HEK293T (cell line): Measurements from ENCODE around the gene CCNDBP1.

ENCODE experiments used
- ARNT ChIP-seq: fragments of 450-650 bp; IDR thresholded peaks from 2 replicates; pipeline ENCODE4 v1.6.1; 2017; ENCODE audit warnings: mild to moderate bottlenecking
- BHLHE40 ChIP-seq: fragments of 450-650 bp; IDR thresholded peaks from 2 replicates; pipeline ENCODE4 v1.6.1; 2016; ENCODE audit warnings: mild to moderate bottlenecking, moderate library complexity, borderline replicate concordance
- CTBP1 ChIP-seq: fragments of 450-650 bp; IDR thresholded peaks from 2 replicates; pipeline ENCODE4 v1.6.1; 2016; ENCODE audit warnings: borderline replicate concordance
- ELF4 ChIP-seq: fragments of 450-650 bp; IDR thresholded peaks from 2 replicates; pipeline ENCODE4 v1.6.1; 2017; ENCODE audit warnings: antibody characterized with exemption
- HDGF ChIP-seq: fragments of 450-650 bp; IDR thresholded peaks from 2 replicates; pipeline ENCODE4 v1.6.1; 2017; ENCODE audit warnings: antibody characterized with exemption, borderline replicate concordance
- ZNF384 ChIP-seq: fragments of 450-650 bp; IDR thresholded peaks from 2 replicates; pipeline ENCODE4 v1.6.1; 2016

DNA sequence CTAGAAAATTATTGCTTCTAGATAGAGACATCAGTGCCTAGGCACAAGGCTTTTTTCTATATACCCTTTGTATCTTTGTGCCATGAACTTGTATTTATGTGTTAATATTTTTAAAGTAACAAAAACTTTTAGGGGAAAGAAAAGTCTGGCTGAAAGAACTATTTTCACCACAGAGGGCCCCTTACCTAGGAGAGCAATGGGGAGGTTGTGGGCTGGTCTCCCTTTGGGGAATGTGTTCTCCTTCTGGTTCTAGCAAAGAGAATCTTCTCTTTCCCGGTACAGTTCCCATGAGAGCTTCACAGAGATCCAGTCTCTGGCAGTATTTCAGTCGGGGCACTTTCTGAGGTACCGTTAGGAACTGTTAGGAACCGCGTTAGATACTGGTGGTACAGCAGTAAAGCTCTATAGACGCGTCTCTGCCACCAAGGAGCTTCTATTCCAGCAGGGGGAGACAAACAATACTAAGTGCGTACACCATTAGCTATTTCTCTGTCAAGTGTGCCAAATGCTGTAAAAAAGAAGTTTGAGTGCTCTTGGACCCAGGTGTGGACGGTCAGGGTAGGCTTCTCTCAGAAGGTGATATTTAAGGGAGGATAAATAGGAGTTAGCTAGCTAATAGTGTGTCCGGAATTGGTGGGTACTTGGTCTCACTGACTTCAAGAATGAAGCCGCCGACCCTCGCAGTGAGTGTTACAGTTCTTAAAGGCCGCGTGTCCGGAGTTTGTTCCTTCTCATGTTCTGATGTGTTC is 40.2 kb downstream of the CCNDBP1 start:
- TF ChIP-seq CTBP1 (no peak), ZNF384 (no peak), HDGF (no peak), BHLHE40 (no peak), ARNT (no peak), ELF4 (no peak)
